ENCODE data around the gene TMEM217. TPM values are rescaled to one million over a fixed set of nuclear protein-coding genes. Genes with fewer than 3 reads are reported as not detected.

TMEM217 gene
- total and polyA plus RNA-seq, 2 of the 4 experiments (the other 2 are of a cell fraction): 1.4 to 3.5 TPM

DNA sequence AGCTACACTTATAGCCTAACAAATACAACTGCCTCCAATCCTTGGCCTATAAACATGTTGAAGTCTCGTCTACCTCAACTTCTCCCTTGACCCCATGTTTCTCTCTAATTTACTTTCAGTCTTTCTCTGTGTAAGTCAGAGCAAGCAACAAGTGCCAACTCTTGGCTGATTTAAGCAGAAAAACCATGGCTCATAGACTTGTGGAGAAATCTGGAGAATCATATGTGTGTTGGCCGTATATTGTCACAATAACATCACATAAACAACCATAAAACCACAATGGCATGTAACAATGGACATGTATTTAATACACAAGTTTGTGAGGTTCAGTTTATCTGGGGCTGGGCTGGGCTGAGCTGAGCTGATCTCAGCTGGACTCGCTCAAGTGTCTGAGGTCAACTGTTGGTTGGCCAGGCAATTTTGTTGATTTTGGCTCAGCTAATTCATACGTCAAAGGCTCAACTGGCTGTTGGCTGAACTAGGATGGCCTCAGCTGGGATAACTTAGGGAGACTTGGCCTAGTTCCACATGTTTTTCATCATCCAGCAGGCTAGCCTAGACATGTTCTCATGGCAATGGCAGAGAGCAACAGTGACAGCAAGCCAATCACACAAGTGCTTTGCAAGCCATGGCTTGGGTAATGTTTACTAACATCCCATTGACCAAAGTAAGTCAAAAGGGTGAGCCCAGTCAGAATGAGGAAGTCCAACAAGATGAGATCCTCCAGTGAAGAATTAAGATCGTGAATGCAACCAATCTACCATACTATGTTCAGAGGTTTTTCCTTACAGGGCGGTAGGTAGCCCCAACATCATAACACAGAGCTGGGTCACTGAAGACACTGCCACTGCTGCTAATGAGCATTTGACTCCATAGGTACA, 13.3 kb downstream of the TMEM217 start:
- Histone ChIP-seq H4K5ac (ENCODE audit: low read depth, low read length) (peak overlapping the region; percentile 95), H2AK9ac (replicated peaks; ENCODE audit: low read depth, low read length, poor library complexity) (peak overlapping the region; percentile 71), H3K56ac (ENCODE audit: extremely low read depth, insufficient read depth, low read length) (peak overlapping the region; percentile 80), H2BK15ac (ENCODE audit: low read depth, low read length) (peak overlapping the region; percentile 92), H3K23ac (ENCODE audit: low read depth, low read length) (peak overlapping the region; percentile 92), H3K9me1 (ENCODE audit: insufficient read depth, low read length) (peaks cover 15% of the 10 kb centered on the region), H3K27me3 (ENCODE audit: control insufficient read depth, insufficient read depth, low read length) (no peaks in the 10 kb centered on the region), H2BK20ac (ENCODE audit: low read depth, low read length) (peak overlapping the region; percentile 98), H2BK120ac (ENCODE audit: low read depth, low read length) (peak overlapping the region; percentile 100), H3K4ac (ENCODE audit: low read depth, low read length) (peak overlapping the region; percentile 98), H3K9me3 (ENCODE audit: control insufficient read depth, insufficient read depth, low read length) (no peaks in the 10 kb centered on the region), H3K36me3 (ENCODE audit: control insufficient read depth, insufficient read depth, low read length) (no peaks in the 10 kb centered on the region), H3K27ac (ENCODE audit: insufficient read depth, low read length) (peak overlapping the region; percentile 100), H3K4me1 (ENCODE audit: control insufficient read depth, insufficient read depth, low read length) (peaks cover 31% of the 10 kb centered on the region), H3K14ac (replicated peaks; ENCODE audit: low read depth, low read length) (peak overlapping the region; percentile 95), H3K79me1 (ENCODE audit: low read depth in 1 of 2, low read length in 2 of 2) (peaks cover 0 to 14% of the 10 kb centered on the region in 2 experiments; a peak in 1 of 4 replicates), H4K91ac (ENCODE audit: insufficient read depth, low read depth, low read length) (peak overlapping the region; percentile 98), H3K9ac (ENCODE audit: low read depth, low read length) (peak overlapping the region; percentile 30), H2BK5ac (ENCODE audit: low read depth, low read length, poor library complexity, severe bottlenecking) (peak overlapping the region; percentile 99), H4K8ac (ENCODE audit: low read depth in 2 of 2, low read length in 2 of 2) (peak overlapping the region; percentile 78 to 99), H4K20me1 (ENCODE audit: insufficient read depth, low read length) (no peaks in the 10 kb centered on the region; the same call in 1 of the 2 replicates), H2AFZ (replicated peaks; ENCODE audit: low read length, poor library complexity) (peak overlapping the region; percentile 38), H3K4me2 (ENCODE audit: low read depth, low read length) (peak overlapping the region; percentile 29), H3K18ac (ENCODE audit: low read depth, low read length) (peak overlapping the region; percentile 97), H3K4me3 (ENCODE audit: insufficient read depth, low read depth, low read length) (no peak overlapping the region), H2AK5ac (ENCODE audit: low read depth, low read length) (peak overlapping the region; percentile 97)
- 24% methylated on average over 3 of the region's 6 CpGs; no CpG with 5 or more reads in 1 of the 2 experiments for WGBS, 2 experiments (ENCODE audit: extremely low coverage in 2 of 2, insufficient read length in 1 of 2)
- BruUV-seq (replicated peaks): no TSS peak
- peak; percentile 66 for ATAC-seq (ENCODE audit: low read depth)
- POLR2A ChIA-PET (ENCODE audit: unreplicated experiment): interaction anchor here (1.0 kb wide), 1 partner anchor 13 kb away, joined by 3 read pairs; the partner anchor contains the start of genes TBC1D22B and TMEM217
- in situ Hi-C loops (cut with MboI; ENCODE audit: low sequenced_read_pairs) (no loop called here), intact Hi-C loops (cut with micrococcal nuclease) (loop anchor here (5.0 kb wide), 1 partner anchor 102 kb away; no protein-coding TSS in a partner anchor), dilution Hi-C loops (cut with HindIII; ENCODE audit: low sequenced_read_pairs, unreplicated experiment) (no loop called here)
- DNase-seq: peak; percentile 100
- CTCF ChIA-PET: interaction anchor here (1.5 kb wide), 1 partner anchor 35 kb away, joined by 3 read pairs; no protein-coding TSS in a partner anchor
- TF ChIP-seq, protein P1, sequence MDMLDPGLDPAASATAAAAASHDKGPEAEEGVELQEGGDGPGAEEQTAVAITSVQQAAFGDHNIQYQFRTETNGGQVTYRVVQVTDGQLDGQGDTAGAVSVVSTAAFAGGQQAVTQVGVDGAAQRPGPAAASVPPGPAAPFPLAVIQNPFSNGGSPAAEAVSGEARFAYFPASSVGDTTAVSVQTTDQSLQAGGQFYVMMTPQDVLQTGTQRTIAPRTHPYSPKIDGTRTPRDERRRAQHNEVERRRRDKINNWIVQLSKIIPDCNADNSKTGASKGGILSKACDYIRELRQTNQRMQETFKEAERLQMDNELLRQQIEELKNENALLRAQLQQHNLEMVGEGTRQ (IDR thresholded peaks at IDR 0.05; ENCODE audit: low read depth, low read length): no peak
- 0 out of 2 replicates have a peak, but pooled peaks have one; percentile 44 for TF ChIP-seq FOS (IDR thresholded peaks at IDR 0.05; ENCODE audit: low read depth, low read length)
- TF ChIP-seq MAZ (IDR thresholded peaks at IDR 0.05; ENCODE audit: borderline replicate concordance, low read depth, low read length): peak; percentile 28; the same call in 1 of the 2 replicates
- TF ChIP-seq RFX5 (IDR thresholded peaks at IDR 0.05; ENCODE audit: low read depth, low read length): no peak
- TF ChIP-seq RCOR1 (IDR thresholded peaks at IDR 0.05; ENCODE audit: insufficient replicate concordance, low read length): no peak
- peak; percentile 66; the same call in 1 of the 2 replicates for TF ChIP-seq POLR2A (IDR thresholded peaks at IDR 0.05; ENCODE audit: low read depth, low read length)
- TF ChIP-seq NFE2L2 (IDR thresholded peaks at IDR 0.05; ENCODE audit: low read depth, low read length): peak; percentile 46; the same call in 1 of the 2 replicates
- no peak for TF ChIP-seq SMC3 (IDR thresholded peaks at IDR 0.05; ENCODE audit: low read depth, low read length)
- TF ChIP-seq, protein P2, sequence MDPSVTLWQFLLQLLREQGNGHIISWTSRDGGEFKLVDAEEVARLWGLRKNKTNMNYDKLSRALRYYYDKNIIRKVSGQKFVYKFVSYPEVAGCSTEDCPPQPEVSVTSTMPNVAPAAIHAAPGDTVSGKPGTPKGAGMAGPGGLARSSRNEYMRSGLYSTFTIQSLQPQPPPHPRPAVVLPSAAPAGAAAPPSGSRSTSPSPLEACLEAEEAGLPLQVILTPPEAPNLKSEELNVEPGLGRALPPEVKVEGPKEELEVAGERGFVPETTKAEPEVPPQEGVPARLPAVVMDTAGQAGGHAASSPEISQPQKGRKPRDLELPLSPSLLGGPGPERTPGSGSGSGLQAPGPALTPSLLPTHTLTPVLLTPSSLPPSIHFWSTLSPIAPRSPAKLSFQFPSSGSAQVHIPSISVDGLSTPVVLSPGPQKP (IDR thresholded peaks at IDR 0.05; ENCODE audit: borderline replicate concordance, low read depth, low read length): no peak
- TF ChIP-seq CHD1 (IDR thresholded peaks at IDR 0.05; ENCODE audit: low read depth, low read length): no peak
- TF ChIP-seq RAD21 (IDR thresholded peaks at IDR 0.05; ENCODE audit: low read length): 0 out of 2 replicates have a peak, but pooled peaks have one; percentile 1
- TF ChIP-seq MAFK (IDR thresholded peaks at IDR 0.05; ENCODE audit: low read depth, low read length): peak; percentile 38
- TF ChIP-seq BHLHE40 (IDR thresholded peaks at IDR 0.05; ENCODE audit: low read depth, low read length): no peak; the same call in 1 of the 2 replicates

Measured in IMR-90 (cell line).